Measurements from ENCODE around the gene ADAMTS20.

DNA sequence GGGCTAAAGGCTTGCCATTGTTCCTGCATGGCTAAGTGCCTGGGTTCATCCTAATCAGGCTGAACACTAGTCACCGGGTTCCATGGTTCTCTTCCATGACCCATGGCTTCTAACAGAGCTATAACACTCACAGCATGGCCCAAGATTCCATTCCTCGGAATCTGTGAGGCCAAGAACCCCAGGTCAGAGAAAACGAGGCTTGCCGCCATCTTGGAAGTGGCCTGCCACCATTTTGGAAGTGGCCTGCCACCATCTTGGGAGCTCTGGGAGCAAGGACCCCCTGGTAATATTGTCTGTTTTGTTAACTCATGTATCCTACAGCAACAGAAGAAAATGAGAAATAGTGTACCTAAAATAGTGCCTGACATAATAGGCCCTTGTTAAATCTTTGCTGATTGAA is 92.7 kb downstream of the ADAMTS20 start:
- TF ChIP-seq, protein P1, sequence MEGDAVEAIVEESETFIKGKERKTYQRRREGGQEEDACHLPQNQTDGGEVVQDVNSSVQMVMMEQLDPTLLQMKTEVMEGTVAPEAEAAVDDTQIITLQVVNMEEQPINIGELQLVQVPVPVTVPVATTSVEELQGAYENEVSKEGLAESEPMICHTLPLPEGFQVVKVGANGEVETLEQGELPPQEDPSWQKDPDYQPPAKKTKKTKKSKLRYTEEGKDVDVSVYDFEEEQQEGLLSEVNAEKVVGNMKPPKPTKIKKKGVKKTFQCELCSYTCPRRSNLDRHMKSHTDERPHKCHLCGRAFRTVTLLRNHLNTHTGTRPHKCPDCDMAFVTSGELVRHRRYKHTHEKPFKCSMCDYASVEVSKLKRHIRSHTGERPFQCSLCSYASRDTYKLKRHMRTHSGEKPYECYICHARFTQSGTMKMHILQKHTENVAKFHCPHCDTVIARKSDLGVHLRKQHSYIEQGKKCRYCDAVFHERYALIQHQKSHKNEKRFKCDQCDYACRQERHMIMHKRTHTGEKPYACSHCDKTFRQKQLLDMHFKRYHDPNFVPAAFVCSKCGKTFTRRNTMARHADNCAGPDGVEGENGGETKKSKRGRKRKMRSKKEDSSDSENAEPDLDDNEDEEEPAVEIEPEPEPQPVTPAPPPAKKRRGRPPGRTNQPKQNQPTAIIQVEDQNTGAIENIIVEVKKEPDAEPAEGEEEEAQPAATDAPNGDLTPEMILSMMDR (IDR thresholded peaks at IDR 0.05), result no peak
- no peak for TF ChIP-seq POLR2A (IDR thresholded peaks at IDR 0.05)
